Anterior cingulate cortex (tissue), 58 donors: ENCODE results near the gene TEX52.
"Not testable (repeated sequence)": the region's sequence is repeated elsewhere in the genome, so short reads cannot be mapped to it uniquely, and the experiment has no call there.

Experiments used
- DNase-seq, 58 donors: peaks; one replicate each; lab custom pipeline; 2025; lab: John Stamatoyannopoulos, UW

TEX52 gene

DNA sequence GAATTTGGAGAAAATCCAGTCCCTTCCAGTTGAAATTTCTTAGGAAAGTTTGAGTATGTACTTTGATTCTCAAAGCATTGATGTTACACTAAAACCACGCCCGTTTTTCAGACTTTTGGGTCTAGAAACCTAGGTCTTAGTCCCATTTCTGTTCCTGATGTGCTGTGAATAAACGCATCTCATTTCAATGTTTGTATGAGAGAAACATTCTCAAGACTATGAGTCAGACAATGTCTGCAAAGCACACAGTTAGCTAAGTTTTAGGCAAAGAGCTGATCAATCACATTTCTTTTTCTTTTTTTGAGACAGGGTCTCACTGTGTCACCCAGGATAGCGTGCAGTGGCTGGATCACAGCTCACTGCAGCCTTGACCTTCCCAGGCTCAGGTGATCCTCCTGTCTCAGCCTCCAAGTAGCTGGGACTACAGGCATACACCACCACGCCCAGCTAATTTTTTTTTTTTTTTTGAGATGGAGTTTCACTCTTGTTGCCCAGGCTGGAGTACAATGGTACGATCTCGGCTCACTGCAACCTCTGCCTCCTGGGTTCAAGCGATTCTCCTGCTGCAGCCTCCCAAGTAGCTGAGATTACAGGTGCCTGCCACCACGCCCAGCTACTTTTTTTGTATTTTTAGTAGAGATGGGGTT is 12.3 kb upstream of the TEX52 start:
- DNase-seq, result not testable (repeated sequence)

DNA sequence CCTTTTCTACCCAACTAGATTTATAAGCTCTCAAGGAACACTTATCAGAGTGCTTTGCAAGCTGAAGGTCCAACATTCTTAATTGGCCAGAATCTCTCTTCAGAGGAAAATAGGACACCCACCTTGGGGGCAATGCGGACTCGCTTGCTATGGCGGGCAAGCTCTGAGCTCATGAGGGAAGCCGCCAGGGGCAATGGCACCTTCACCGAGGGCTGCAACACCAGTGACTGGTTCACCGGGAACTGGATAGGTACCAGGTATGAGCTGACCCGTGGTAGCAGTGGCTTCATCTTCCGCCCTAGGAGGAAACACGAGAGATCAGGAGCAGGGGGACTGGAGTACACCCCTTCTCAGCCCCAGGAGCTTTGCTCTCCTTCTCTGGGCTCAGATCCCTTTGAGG is 7.4 kb upstream of the TEX52 start:
- no peak for DNase-seq

DNA sequence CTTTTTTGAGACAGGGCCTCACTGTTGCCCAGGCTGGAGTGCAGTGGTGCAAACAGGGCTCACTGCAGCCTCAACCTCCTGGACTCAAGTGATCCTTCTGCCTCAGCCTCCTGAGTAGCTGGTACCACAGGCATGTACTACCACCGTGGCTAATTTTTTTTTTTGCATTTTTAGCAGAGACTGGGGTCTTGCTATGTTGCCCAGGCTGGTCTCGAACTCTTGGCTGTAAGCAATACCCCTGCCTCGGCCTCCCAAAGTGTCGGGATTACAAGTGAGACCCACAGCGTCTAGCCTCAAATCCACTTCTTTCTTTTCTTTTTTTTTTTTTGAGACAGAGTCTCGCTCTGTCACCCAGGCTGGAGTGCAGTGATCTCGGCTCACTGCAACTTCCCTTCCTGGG is 6.6 kb upstream of the TEX52 start:
- not testable (repeated sequence) for DNase-seq

DNA sequence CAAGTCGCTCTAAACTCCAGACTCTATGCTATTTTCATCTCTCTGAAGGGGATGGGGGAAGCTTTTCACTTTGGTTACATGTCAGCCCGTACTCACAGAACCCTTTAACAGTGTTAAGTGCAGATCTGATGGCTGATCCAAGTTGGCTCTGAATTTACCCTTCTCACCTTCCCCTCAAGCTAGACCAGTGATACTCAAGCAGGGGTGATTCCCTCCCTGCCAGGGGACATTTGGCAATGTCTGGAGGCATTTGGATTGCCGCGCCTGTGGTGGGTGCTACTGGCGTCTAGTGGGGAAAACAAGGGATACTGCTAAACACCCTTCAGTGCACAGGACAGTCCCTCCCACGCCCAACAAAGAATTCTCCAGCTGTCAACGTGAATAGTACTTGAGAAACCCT is 6.0 kb upstream of the TEX52 start:
- DNase-seq, result no peak

DNA sequence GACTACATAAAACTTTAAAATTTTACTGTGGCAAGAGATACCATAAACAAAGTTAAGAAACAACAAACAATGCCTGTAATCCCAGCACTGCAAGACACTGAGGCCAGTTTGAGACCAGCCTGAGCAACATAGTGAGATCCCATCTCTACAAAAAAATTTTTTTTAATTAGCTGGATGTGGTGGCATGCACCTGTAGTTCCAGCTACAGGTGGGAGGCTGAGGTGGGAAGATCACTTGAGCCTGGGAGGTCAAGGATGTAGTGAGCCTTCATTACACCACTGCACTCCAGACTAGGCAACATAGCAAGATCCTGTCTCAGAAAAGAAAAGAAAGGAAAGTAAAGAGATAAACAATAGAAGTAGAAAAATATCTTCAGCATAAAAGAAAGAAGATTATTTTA is 3.3 kb upstream of the TEX52 start:
- no peak for DNase-seq

DNA sequence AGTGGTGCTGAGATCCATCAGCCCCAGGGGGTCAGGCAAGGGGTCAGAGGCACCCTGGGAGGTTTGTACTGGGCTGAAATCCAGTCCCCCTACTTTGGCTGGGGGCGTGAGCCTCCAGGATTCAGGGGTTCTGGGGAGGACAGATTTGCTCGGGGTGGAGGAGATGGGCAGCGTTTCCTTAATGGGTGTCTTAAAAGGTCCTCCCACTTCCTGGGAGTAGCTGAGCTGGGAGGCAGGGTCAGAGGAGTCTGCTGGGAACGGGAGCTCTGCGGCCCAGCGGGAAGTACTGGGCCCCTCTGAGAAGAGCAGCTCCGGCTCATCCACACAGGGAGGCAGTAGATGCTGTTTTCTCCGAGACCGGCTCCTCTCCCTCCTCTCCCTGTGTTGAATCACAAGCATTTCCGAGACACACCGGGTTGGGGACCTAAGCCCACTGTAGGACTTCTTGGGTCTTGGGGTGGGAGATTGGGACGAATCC is 2.1 kb upstream of the TEX52 start:
- DNase-seq, result no peak

DNA sequence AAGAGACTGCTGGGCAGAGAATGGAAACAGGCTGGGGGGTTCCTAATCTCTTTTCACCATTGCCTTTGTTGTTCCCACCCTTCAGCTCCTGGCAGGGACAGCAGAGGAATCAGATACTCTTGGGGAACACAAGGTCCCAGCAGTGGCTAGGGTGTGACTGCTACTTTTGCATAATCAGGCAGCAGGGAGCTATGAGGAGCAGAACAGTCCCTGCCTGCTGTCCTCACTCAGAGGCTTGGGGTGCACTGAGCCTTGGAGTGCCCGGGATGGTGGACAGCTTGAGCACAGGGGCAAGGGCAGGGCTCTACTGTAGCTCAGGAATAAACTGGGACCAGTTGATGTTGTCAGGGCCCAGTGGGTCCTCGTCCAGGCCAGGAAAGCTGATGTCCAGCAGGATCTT is 1.5 kb upstream of the TEX52 start:
- no peak for DNase-seq

DNA sequence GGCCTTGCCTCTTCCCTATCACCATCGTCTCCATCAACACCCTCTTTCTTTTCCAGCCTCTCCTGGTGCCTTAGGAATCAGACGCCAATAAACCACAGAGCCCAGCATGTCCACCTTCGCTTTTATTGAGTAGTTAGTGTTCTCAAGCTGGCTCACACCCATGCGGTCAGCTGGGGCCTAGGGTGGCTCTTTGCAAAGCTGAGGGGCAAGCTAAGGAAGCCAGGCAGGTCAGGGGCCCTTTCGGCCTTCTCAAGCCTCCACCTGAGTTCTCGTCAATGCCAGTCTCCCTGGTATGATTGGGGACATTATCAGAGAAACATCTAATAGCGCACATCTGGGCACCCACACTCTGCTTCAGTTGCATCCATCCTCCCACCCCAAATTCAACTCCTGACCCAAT is 737 bp upstream of the TEX52 start:
- no peak for DNase-seq

DNA sequence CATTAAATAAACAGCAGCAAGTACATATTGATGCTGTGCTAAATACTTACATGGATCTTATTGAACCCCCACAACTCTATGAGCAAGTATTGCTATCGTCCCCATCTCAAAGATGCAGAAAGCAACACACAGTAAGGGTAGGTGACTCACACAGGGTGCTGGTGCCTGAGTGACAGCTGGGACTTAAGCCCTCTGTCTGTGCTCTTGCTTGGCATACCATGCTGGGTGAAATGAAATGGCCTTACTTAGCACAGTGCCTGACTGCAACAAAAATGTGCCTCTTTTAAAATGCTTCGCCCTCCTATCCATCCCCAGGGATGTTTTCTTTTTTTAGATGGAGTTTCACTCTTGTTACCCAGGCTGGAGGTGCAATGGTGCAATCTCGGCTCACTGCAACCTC is 788 bp downstream of the TEX52 start:
- no peak for DNase-seq

DNA sequence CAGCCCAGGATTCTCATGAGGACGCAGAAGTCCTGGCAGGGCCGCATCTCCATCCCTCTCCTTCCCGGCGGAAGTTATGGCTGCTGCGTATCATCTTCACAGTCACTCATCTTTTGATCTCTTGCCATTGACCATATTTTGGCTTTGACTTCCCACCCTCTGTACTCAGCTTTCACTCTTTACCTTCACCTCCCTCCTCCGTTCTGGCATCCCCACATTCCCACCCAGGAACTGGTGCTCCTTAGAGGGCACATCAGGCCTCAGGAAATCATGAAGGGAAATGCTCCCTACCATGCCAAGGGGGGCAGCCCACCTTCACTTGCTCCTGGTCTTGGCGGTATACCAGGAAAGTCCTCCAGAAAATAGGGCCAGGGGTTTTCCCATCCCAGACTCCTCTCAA is 1.3 kb downstream of the TEX52 start:
- no peak for DNase-seq

DNA sequence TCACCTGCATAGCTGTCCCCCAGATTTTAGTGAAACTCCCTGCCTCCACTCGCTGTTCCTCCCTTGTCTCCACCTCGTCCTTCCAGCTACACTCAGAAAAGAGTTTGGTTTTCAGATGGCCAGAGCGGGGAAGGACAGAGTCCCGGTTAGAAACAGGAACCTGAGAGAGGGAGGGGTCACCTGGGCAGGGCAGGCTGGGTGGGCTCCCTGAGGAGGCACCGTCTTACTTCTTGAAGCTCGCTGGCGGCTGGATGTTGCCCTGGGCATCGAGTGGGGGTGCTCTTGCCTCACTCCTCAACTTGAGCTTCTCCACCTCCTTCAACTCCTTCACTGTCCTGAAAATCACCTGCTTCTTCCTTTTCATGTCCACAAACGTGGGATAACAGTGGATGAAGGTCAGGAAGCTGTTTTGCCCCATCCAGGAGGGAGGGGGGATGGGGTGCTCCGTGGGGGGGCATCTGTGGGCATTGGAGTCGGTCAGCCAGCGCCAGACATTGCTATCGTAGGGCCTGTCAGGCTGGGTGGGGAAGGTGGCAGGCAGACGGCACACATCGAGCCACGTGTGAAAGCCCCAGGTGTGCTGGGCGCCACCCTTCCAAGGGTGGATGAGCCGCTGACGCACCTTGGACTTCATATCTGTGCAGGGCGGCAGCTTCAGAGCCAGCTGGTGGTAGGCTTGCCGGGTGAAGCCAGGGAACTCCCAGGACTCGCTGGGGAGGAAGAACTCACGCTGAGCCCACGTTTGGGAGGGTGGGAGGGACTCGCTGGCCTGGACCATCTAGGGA is 2.0 kb downstream of the TEX52 start:
- no peak for DNase-seq

DNA sequence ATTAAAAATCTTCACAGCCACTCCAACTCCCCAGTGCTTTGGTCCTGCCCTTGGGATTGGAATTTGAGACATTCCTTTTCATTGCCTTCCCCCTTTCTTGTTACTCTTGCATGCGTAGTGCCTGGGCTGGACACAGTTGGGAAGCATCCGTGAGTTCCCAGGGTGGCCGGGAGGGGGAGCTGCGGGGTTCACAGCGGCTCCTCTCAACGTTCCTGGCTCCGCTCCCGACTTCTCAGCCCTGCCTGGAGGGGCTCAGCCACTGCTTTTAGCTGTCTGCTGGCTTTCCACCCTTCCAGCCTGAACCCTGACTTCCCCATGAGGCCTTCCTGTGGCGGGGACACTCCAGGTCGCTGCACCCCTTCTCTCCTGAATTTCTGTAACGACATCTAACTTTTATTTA is 3.2 kb downstream of the TEX52 start:
- peak in 55 of 58 donors; percentile 5 to 84 (median 56) for DNase-seq

DNA sequence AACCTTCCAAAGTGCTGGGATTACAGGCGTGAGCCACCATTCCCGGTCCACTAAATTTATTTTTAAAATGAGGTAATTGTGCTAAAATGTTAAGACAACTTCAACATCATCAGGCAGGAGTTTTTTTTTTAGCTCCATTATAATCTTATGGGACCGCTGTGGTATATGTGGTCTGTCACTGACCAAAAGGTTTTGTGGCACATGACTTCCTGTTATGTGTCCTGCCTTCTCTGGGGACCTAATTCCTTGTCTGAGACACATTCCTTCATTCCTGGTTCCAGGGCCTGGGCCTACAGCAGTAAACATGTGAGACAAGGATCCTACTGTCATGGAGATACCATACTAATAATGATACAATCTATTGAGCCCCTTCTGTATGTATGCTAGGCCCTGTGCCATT is 4.9 kb downstream of the TEX52 start:
- DNase-seq, result no peak

DNA sequence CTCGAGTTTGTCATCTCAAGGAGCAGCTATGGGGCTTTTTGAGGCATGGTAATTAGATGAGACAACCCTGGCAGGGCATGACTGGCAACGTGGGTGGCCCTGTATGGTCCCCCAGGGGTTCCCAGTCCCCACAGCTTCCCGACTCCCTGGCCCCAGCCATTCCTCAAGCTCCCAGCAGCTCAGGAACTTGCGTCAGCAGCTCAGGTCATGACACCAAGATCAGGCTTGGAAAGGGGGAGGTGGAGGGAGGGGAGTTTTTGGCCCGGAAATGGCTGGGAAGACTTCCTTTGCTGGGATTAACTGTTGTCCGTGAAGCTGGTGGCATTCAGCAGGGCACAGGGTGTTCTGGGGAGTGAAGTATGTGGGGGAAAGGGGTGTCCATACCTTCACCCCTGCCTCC is 11.6 kb downstream of the TEX52 start:
- no peak for DNase-seq

DNA sequence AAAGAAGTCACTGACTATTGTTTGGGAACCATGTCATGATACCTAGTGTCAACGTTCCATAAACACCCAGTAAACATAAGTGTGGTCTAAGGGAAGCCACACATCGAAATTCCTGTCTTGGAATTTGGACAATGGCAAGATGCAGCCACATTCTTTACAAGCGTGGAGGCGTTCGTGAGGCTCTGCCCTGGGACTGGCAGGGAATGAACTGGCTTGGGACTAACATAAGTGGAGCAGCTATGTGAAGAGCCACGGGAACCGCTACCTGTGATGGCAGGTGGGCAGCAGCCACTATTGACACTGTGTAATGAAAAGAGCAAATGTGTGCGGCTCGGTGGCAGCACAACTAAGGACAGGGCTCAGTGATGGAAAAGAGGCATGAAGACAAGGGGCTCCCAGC is 12.1 kb downstream of the TEX52 start:
- DNase-seq, result no peak

DNA sequence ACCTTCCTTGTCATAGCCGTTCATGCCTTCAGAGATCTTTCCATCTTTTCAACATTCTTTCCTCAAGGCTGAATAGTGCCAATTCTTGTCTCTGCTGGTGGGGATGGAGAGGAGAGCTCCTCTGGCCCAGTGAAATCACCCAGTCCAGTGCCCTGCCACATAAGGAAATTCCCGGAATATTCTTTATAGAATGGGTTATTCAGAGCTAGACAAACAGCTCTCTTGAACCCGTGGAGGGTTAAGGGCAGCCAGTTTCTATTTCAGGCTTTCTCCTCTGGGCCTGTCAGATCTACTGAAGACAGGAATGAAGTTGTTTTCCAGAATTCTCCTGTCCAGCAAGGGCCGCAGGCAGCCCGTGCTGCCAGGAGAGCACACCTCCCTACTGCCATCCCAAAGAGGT is 13.9 kb downstream of the TEX52 start:
- DNase-seq, result no peak

DNA sequence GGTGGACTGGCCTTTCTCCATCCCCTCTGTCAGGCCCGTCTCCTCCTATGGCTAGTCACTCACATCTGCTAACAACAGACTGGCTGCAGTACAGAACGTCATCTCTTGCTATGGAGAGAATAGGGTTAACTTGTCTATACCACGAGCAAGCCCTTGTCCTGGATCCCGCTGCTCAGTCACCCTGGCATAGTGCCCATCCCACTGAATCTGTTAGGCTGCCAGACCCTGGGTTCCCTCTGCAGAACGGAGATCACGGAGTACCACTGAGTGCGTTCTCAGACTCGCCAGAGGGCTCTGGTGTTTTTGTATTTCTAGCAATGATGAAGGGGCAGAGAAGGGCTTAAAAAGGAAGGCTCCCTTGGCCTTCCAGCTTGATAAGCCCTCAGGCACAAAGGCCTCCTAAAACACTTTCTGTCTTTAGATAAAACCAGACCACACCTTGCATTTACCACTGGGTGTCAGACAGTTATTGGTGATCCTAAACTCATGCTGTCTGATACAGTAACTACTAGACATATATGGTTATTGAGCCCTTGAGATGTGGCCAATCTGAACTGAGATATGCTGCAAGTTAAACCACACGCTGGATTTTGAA is 15.7 kb downstream of the TEX52 start:
- peak in 1 of 58 donors; percentile 65 for DNase-seq

DNA sequence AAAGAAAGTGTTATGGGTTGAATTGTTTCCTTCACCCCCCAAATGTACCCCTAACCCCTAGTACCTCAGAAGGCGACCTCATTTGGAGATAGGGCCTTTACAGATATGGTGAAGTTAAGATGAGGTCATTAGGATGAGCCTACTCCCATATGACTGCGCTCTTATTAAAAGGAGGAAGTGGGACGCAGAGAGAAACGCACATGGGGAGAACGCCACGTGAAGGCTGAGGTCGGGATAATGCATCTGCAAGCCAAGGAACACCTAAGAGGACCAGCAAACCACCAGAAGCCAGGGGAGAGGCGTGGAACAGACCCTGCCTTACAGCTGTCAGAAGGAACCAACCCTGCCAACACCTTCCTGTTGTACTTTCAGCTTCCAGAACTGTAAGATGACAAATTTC is 20.3 kb downstream of the TEX52 start:
- no peak for DNase-seq

DNA sequence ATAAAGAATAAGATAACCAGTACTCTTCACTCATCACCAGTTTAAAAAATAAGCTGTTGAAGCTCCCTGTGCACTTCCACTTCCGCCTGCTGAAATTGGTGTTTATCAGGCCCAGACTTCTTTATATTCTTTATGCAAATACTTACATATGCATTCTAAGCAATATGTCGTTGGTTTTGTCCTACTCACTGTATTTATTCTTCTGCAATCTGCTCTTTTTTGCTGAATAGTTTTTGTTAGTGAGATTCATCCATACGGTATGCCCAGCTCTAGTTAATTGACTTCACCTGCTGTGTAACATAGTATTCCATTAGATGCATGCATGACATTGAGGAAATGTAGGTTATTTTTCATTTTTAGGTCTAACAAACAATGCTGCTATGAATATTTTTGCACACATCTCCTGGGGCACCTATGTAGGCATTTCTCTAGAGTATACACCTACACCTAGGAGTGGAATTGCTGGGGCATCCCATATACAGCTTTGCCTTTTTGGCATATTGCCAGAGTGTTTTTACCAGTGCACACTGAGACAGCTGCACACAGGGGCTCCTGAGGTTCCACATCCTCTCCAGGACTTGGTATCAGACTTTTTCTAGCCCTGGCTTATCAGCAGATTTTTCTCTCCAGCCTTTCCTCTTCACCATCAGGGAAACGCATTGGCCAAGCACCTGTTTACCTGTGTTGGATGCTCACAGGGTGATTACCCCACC is 21.0 kb downstream of the TEX52 start:
- DNase-seq, result no peak

DNA sequence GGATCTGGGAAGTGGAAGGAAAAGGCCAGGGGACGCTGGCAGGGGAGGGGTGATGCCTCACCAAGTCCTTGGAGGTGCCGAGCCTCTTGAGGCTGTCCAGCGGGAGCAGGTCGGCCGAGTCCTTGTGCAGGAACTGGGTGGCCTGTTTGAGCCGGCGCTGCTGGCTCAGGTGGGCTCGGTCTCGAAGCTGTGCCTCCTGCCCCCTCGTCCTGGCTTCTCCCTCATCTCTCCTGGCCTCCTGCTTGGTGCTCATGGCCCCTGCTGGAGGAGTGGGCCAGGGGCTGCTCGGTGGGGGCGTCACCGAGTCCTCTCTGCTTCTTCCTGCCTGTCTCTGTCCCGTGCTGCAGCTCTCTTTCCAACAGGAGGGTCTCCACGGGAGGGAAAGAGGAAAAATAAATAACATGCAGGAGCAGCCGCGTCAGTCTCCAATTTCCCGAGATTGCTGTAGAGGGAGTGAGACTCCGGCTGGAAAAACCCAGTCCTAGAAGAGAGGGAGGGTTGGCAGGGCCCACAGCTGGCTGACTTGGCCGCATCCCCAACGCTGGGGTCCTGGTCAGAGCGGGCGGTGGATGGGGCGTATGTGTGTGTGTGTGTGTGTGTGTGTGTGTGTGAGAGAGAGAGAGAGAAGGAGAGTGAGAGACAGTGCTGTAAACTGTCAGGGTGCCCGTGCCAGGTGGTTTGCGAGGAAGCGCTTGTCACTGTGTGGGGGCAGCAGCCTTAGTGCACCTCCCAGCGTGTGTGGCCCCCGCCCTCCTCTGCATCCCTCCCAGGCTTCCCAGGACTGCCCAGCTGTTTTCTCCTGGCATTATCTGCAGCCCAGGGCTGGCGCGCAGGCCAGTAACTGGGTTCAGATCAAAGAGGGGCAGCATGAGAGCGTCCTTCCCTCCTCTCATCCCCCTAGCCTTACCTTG is 22.0 kb downstream of the TEX52 start, which contains the start of gene NRIP2:
Gene NRIP2, minus strand, starts transcription at position 455 of the 911 bp plus-strand sequence. Its CDS starts 52 bp downstream, at position 403.
- DNase-seq, result peak in 56 of 58 donors; percentile 6 to 84 (median 57)
